ENCODE results near the gene ETHE1. TPM values are rescaled to one million over a fixed set of nuclear protein-coding genes. Genes with fewer than 3 reads are reported as not detected.
"Not testable (repeated sequence)": the region's sequence is repeated elsewhere in the genome, so short reads cannot be mapped to it uniquely, and the experiment has no call there.

Gene ETHE1
- total and polyA plus RNA-seq, 2 donors: 27.6 to 60.1 TPM

- Histone ChIP-seq H3K27ac (ENCODE audit: low read depth) (no peak overlapping the region), H3K4me3 (ENCODE audit: low read depth, low read length) (no peak overlapping the region), H3K36me3 (ENCODE audit: insufficient read depth) (no peaks in the 10 kb centered on the region), H3K4me1 (ENCODE audit: insufficient read depth) (no peaks in the 10 kb centered on the region)
- no peak for DNase-seq (ENCODE audit: extremely low spot score)
- WGBS: 93% methylated on average over 12 of the region's 12 CpGs
These were observed 34.4 kb upstream of the ETHE1 start for GRCh38 chr19:43561139-43561970.

- Histone ChIP-seq H3K4me3 (ENCODE audit: low read depth, low read length) (no peak overlapping the region), H3K4me1 (ENCODE audit: insufficient read depth) (no peaks in the 10 kb centered on the region), H3K36me3 (ENCODE audit: insufficient read depth) (no peaks in the 10 kb centered on the region), H3K27ac (ENCODE audit: low read depth) (no peak overlapping the region)
- no peak for DNase-seq (ENCODE audit: extremely low spot score)
- 83% methylated on average over 6 of the region's 6 CpGs for WGBS
These were observed 33.7 kb upstream of the ETHE1 start for GRCh38 chr19:43560687-43561086.

GRCh38 chr19:43555185-43555770, 28.3 kb upstream of the ETHE1 start:
- Histone ChIP-seq H3K36me3 (ENCODE audit: insufficient read depth) (peaks cover 5% of the 10 kb centered on the region), H3K4me1 (ENCODE audit: insufficient read depth) (no peaks in the 10 kb centered on the region), H3K4me3 (ENCODE audit: low read depth, low read length) (no peak overlapping the region), H3K27ac (ENCODE audit: low read depth) (no peak overlapping the region)
- DNase-seq (ENCODE audit: extremely low spot score): no peak
- 42% methylated on average over 8 of the region's 8 CpGs for WGBS

- Histone ChIP-seq H3K4me3 (ENCODE audit: low read depth, low read length) (no peak overlapping the region), H3K36me3 (ENCODE audit: insufficient read depth) (peaks cover 5% of the 10 kb centered on the region), H3K27ac (ENCODE audit: low read depth) (no peak overlapping the region), H3K4me1 (ENCODE audit: insufficient read depth) (no peaks in the 10 kb centered on the region)
- 96% methylated on average over 15 of the region's 15 CpGs for WGBS
- no peak for DNase-seq (ENCODE audit: extremely low spot score)
These were observed 27.4 kb upstream of the ETHE1 start for GRCh38 chr19:43554317-43554895.

GRCh38 chr19:43553656-43554055, 26.7 kb upstream of the ETHE1 start:
- DNase-seq (ENCODE audit: extremely low spot score): no peak
- Histone ChIP-seq H3K27ac (ENCODE audit: low read depth) (no peak overlapping the region), H3K4me1 (ENCODE audit: insufficient read depth) (no peaks in the 10 kb centered on the region), H3K36me3 (ENCODE audit: insufficient read depth) (peaks cover 5% of the 10 kb centered on the region), H3K4me3 (ENCODE audit: low read depth, low read length) (no peak overlapping the region)
- 74% methylated on average over 4 of the region's 4 CpGs for WGBS

- H3K36me3 ChIP-seq (ENCODE audit: insufficient read depth): peaks cover 5% of the 10 kb centered on the region
- no peak overlapping the region for H3K4me3 ChIP-seq (ENCODE audit: low read depth, low read length)
- no peak overlapping the region for H3K27ac ChIP-seq (ENCODE audit: low read depth)
- DNase-seq (ENCODE audit: extremely low spot score): no peak
- H3K4me1 ChIP-seq (ENCODE audit: insufficient read depth): no peaks in the 10 kb centered on the region
- 70% methylated on average over 3 of the region's 3 CpGs for WGBS
These were observed 25.6 kb upstream of the ETHE1 start for GRCh38 chr19:43552616-43553015.

GRCh38 chr19:43552198-43552450, 25.1 kb upstream of the ETHE1 start:
- WGBS: 79% methylated on average over 3 of the region's 3 CpGs
- H3K36me3 ChIP-seq (ENCODE audit: insufficient read depth): peaks cover 5% of the 10 kb centered on the region
- H3K4me3 ChIP-seq (ENCODE audit: low read depth, low read length): no peak overlapping the region
- no peak for DNase-seq (ENCODE audit: extremely low spot score)
- no peaks in the 10 kb centered on the region for H3K4me1 ChIP-seq (ENCODE audit: insufficient read depth)
- no peak overlapping the region for H3K27ac ChIP-seq (ENCODE audit: low read depth)

GRCh38 chr19:43551399-43552197, 24.6 kb upstream of the ETHE1 start:
- 91% methylated on average over 23 of the region's 23 CpGs for WGBS
- H3K27ac ChIP-seq (ENCODE audit: low read depth): no peak overlapping the region
- H3K4me3 ChIP-seq (ENCODE audit: low read depth, low read length): no peak overlapping the region
- DNase-seq (ENCODE audit: extremely low spot score): no peak
- peaks cover 5% of the 10 kb centered on the region for H3K36me3 ChIP-seq (ENCODE audit: insufficient read depth)
- H3K4me1 ChIP-seq (ENCODE audit: insufficient read depth): no peaks in the 10 kb centered on the region

- WGBS: 88% methylated on average over 2 of the region's 2 CpGs
- no peak for DNase-seq (ENCODE audit: extremely low spot score)
- H3K36me3 ChIP-seq (ENCODE audit: insufficient read depth): peaks cover 8% of the 10 kb centered on the region
- H3K4me1 ChIP-seq (ENCODE audit: insufficient read depth): no peaks in the 10 kb centered on the region
- no peak overlapping the region for H3K4me3 ChIP-seq (ENCODE audit: low read depth, low read length)
- H3K27ac ChIP-seq (ENCODE audit: low read depth): no peak overlapping the region
These were observed 21.7 kb upstream of the ETHE1 start for GRCh38 chr19:43548706-43549105.

GRCh38 chr19:43547926-43548325, 20.9 kb upstream of the ETHE1 start:
- 87% methylated on average over 18 of the region's 24 CpGs for WGBS
- not testable (repeated sequence) for H3K27ac ChIP-seq (ENCODE audit: low read depth); H3K4me1 ChIP-seq (ENCODE audit: insufficient read depth); DNase-seq (ENCODE audit: extremely low spot score); H3K4me3 ChIP-seq (ENCODE audit: low read depth, low read length)
- peaks cover 11% of the 10 kb centered on the region for H3K36me3 ChIP-seq (ENCODE audit: insufficient read depth)

- Histone ChIP-seq H3K4me3 (ENCODE audit: low read depth, low read length) (no peak overlapping the region), H3K27ac (ENCODE audit: low read depth) (no peak overlapping the region), H3K4me1 (ENCODE audit: insufficient read depth) (no peaks in the 10 kb centered on the region), H3K36me3 (ENCODE audit: insufficient read depth) (peaks cover 11% of the 10 kb centered on the region)
- no peak for DNase-seq (ENCODE audit: extremely low spot score)
- 98% methylated on average over 3 of the region's 3 CpGs for WGBS
These were observed 19.6 kb upstream of the ETHE1 start for GRCh38 chr19:43546581-43546980.

GRCh38 chr19:43545981-43546380, 19.0 kb upstream of the ETHE1 start:
- Histone ChIP-seq H3K27ac (ENCODE audit: low read depth) (no peak overlapping the region), H3K4me1 (ENCODE audit: insufficient read depth) (no peaks in the 10 kb centered on the region), H3K36me3 (ENCODE audit: insufficient read depth) (peaks cover 11% of the 10 kb centered on the region), H3K4me3 (ENCODE audit: low read depth, low read length) (no peak overlapping the region)
- WGBS: 69% methylated on average over 2 of the region's 2 CpGs
- no peak for DNase-seq (ENCODE audit: extremely low spot score)

GRCh38 chr19:43545276-43545675, 18.3 kb upstream of the ETHE1 start:
- DNase-seq (ENCODE audit: extremely low spot score): no peak
- H3K36me3 ChIP-seq (ENCODE audit: insufficient read depth): peaks cover 6% of the 10 kb centered on the region
- no peaks in the 10 kb centered on the region for H3K4me1 ChIP-seq (ENCODE audit: insufficient read depth)
- H3K4me3 ChIP-seq (ENCODE audit: low read depth, low read length): no peak overlapping the region
- WGBS: 93% methylated on average over 5 of the region's 5 CpGs
- no peak overlapping the region for H3K27ac ChIP-seq (ENCODE audit: low read depth)

GRCh38 chr19:43544077-43544476, 17.1 kb upstream of the ETHE1 start:
- WGBS: 96% methylated on average over 9 of the region's 9 CpGs
- H3K4me1 ChIP-seq (ENCODE audit: insufficient read depth): no peaks in the 10 kb centered on the region
- no peak for DNase-seq (ENCODE audit: extremely low spot score)
- no peak overlapping the region for H3K27ac ChIP-seq (ENCODE audit: low read depth)
- H3K36me3 ChIP-seq (ENCODE audit: insufficient read depth): peaks cover 6% of the 10 kb centered on the region
- no peak overlapping the region for H3K4me3 ChIP-seq (ENCODE audit: low read depth, low read length)

Measured in urinary bladder (tissue), 4 donors.